ENCODE data around the gene CUL3. TPM values are rescaled to one million over a fixed set of nuclear protein-coding genes. Genes with fewer than 3 reads are reported as not detected.
A peak's percentile ranks its signal among the peaks of the same experiment; 100 is the strongest.

Gene CUL3
- total and polyA plus RNA-seq, 10 of the 15 experiments (the other 5 are each of a cell fraction or from before 2014, with no cell fraction given) = 22.0 to 95.4 (median 53.4) TPM

- TF ChIP-seq E4F1 (IDR thresholded peaks at IDR 0.05; ENCODE audit: borderline replicate concordance, partially characterized antibody) = peak; percentile 26
- peak; percentile 25; the same call in 1 of the 2 replicates for TF ChIP-seq HCFC1 (IDR thresholded peaks at IDR 0.05; ENCODE audit: low read length)
- peak; percentile 7; the same call in 1 of the 2 replicates for TF ChIP-seq TCF3 (IDR thresholded peaks at IDR 0.05; ENCODE audit: borderline replicate concordance, insufficient read depth, low read depth, low read length)
- peak; percentile 44; the same call in 1 of the 2 replicates for TF ChIP-seq ZSCAN29 (IDR thresholded peaks at IDR 0.05)
- TF ChIP-seq POLR2AphosphoS5 (IDR thresholded peaks at IDR 0.05; ENCODE audit: low read length) = peak; percentile 69
- TF ChIP-seq TAF1 (IDR thresholded peaks at IDR 0.05; ENCODE audit: borderline replicate concordance, low read depth, low read length) = peak; percentile 59; the same call in 1 of the 2 replicates
- peak; percentile 58; the same call in 1 of the 2 replicates for TF ChIP-seq CREB1 (IDR thresholded peaks at IDR 0.05; ENCODE audit: low read depth)
- no peak for TF ChIP-seq ZNF207 (IDR thresholded peaks at IDR 0.05; ENCODE audit: borderline replicate concordance)
- TF ChIP-seq POU2F2 (IDR thresholded peaks at IDR 0.05; ENCODE audit: borderline replicate concordance, low read depth, low read length) = peak; percentile 64; the same call in 2 of the 3 replicates
- peak; percentile 74; the same call in 1 of the 2 replicates for TF ChIP-seq BACH1 (IDR thresholded peaks at IDR 0.05; ENCODE audit: borderline replicate concordance)
- peak; percentile 91 for TF ChIP-seq NBN (IDR thresholded peaks at IDR 0.05)
- peak; percentile 52; the same call in 1 of the 2 replicates for TF ChIP-seq PML (IDR thresholded peaks at IDR 0.05; ENCODE audit: low read length)
- TF ChIP-seq MYB (IDR thresholded peaks at IDR 0.05; ENCODE audit: borderline replicate concordance, low read depth, low read length) = no peak
- peak; percentile 59; the same call in 1 of the 2 replicates for TF ChIP-seq IRF5 (IDR thresholded peaks at IDR 0.05; ENCODE audit: borderline replicate concordance)
- TF ChIP-seq SUZ12 (IDR thresholded peaks at IDR 0.05; ENCODE audit: unreplicated experiment) = no peak
- TF ChIP-seq E2F4 (IDR thresholded peaks at IDR 0.05; ENCODE audit: low read depth, low read length) = peak; percentile 83
- 0 out of 2 replicates have a peak, but pooled peaks have one; percentile 24 for TF ChIP-seq NFYB (IDR thresholded peaks at IDR 0.05; ENCODE audit: insufficient read depth, low read depth, low read length)
- TF ChIP-seq, protein P1, sequence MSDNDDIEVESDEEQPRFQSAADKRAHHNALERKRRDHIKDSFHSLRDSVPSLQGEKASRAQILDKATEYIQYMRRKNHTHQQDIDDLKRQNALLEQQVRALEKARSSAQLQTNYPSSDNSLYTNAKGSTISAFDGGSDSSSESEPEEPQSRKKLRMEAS (IDR thresholded peaks at IDR 0.05; ENCODE audit: low read depth, low read length) = 0 out of 2 replicates have a peak, but pooled peaks have one; percentile 53
- TF ChIP-seq, protein P2, sequence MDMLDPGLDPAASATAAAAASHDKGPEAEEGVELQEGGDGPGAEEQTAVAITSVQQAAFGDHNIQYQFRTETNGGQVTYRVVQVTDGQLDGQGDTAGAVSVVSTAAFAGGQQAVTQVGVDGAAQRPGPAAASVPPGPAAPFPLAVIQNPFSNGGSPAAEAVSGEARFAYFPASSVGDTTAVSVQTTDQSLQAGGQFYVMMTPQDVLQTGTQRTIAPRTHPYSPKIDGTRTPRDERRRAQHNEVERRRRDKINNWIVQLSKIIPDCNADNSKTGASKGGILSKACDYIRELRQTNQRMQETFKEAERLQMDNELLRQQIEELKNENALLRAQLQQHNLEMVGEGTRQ (IDR thresholded peaks at IDR 0.05; ENCODE audit: borderline replicate concordance, low read depth, low read length) = peak; percentile 78
- TF ChIP-seq, protein P3, sequence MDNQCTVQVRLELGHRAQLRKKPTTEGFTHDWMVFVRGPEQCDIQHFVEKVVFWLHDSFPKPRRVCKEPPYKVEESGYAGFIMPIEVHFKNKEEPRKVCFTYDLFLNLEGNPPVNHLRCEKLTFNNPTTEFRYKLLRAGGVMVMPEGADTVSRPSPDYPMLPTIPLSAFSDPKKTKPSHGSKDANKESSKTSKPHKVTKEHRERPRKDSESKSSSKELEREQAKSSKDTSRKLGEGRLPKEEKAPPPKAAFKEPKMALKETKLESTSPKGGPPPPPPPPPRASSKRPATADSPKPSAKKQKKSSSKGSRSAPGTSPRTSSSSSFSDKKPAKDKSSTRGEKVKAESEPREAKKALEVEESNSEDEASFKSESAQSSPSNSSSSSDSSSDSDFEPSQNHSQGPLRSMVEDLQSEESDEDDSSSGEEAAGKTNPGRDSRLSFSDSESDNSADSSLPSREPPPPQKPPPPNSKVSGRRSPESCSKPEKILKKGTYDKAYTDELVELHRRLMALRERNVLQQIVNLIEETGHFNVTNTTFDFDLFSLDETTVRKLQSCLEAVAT (IDR thresholded peaks at IDR 0.05) = peak; percentile 62; the same call in 1 of the 2 replicates
- peak; percentile 46; the same call in 1 of the 2 replicates for TF ChIP-seq GATAD2B (conservative IDR thresholded peaks at IDR 0.05; ENCODE audit: low read depth)
Observed at GRCh38 chr2:224585211-224586088, at the start of gene CUL3 (continued).

Data from GM12878 (cell line).